SH-SY5Y (cell line): ENCODE data around the gene SLC9A4.

Experiments used
- GATA2 ChIP-seq: IDR thresholded peaks from 2 replicates; pipeline ENCODE4 v1.6.1; 2011; ENCODE audit warnings: mild to moderate bottlenecking, low read depth, low read length
- GATA3 ChIP-seq: IDR thresholded peaks from 2 replicates; pipeline ENCODE4 v1.6.1; 2011; ENCODE audit warnings: low read depth, mild to moderate bottlenecking, low read length, moderate library complexity

The SLC9A4 gene

GRCh38 chr2:102499558-102499957, 26.5 kb downstream of the SLC9A4 start:
- TF ChIP-seq GATA2 (no peak), GATA3 (no peak)

DNA sequence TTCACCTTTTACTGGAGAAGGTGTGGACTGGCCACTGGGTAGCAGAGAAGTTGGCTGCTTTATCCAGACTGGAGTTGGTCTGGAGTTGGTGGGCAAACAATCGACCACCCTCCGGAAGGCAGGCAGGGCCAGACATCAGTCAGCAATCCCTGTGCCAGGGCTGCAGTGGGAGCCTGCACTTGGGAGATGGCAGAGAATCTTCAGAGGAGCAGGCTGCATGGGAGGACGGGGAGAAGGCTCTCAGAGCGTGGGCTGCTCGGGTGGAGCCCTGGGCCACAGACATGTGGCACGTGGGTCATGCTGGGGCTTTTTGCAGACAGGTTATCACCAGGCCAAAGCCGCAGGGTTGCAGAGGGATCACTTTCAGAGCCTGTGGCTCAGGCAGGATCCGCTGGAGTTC, 29.6 kb downstream of the SLC9A4 start:
- no peak for TF ChIP-seq GATA2
- no peak for TF ChIP-seq GATA3

- TF ChIP-seq GATA3 (no peak), GATA2 (no peak)
Measured at GRCh38 chr2:102504833-102505232, 31.8 kb downstream of the SLC9A4 start.

GRCh38 chr2:102505290-102505689, 32.3 kb downstream of the SLC9A4 start:
- TF ChIP-seq GATA2 (no peak), GATA3 (no peak)

DNA sequence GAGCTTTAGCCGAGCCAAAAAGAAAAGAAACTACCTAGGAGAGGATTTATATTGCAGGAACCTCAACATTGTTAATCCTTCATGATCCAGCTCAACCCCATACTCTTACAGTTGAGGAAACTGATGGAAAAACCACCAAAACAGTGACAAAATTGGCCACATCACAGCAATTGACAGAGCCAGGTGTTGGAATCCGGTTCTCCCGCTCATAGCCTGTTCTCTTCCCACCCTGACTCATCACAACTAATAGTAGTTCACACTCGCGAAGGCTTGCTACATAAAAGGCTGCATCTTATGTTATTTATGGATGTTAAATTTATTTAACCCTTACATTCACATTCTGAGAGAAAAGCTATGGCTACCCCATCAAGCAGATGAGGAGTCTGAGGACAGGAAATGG, 33.7 kb downstream of the SLC9A4 start:
- TF ChIP-seq GATA2 = no peak
- TF ChIP-seq GATA3 = no peak

DNA sequence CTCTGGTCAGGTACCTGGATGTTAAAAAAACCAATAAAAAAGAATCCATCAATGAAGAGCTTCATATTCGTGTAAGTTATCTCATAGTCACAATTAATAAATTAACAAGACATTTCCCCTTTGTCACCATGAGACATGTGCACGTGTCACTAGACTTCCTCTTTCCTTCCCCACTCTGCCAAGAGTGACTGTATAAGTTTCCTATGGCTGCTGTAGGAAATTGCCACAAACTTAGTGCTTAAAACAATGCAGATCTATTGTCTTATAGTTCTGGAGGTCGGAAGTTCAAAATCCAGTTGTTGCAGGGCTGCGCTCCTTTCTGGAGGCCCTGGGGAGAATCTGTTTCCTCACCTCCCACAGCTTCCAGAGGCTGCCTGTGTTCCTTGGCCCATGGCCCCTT, 35.8 kb downstream of the SLC9A4 start:
- TF ChIP-seq GATA3 (no peak), GATA2 (no peak)

GRCh38 chr2:102509749-102510148, 36.7 kb downstream of the SLC9A4 start:
- TF ChIP-seq GATA3 (no peak), GATA2 (no peak)

DNA sequence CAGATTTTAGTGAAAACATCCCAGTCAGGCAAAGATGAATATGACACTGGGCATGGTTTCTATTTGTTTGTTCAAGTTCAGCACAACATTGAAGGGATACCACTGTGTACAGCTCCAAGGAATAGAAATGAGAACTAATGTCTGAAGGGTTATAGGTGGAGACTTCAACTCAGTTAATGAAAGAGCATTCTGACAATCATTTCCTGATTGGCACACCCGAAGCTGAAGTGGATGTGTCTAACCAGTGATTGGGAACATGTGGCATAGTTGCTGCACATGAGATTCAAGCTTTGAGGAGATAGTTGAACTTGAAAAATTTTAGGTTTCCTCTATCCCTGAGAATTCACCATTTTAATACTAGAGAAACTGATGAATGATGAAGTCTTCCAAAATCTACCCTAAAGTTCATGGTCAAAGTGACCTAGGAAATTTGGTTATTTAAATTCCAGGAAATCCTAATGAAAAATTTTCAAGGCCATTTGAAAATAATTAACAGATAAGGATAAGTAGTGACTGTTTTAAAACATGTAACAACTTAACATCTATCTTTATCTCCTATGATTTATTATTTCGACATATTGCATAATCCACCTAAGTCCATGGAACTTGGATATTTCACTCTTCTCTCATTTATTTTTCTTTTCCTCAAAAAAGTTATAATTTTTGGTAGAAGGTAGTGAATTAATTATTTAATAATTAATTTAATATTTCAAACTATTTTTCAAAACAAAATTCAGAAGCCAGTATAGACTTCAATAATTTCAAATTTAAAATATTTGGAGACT, 38.0 kb downstream of the SLC9A4 start:
- TF ChIP-seq GATA3 (no peak), GATA2 (no peak)

DNA sequence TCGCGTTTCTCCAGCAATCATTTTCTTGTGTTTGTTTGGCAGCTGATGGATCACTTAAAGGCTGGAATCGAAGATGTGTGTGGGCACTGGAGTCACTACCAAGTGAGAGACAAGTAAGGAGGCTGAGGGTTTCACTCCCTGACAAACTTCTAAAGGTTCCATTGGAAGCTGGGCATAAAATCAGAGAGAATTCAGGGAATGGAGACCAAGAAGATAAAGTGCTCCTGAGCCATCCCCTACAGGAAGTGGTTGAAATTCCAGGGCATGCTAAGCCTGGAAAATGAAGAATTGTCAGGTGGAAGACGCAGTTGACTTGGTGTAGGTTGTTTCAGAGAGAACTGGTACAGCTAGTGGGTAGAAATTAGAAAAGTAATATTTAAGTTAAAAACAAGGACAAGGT, 39.1 kb downstream of the SLC9A4 start:
- no peak for TF ChIP-seq GATA3
- no peak for TF ChIP-seq GATA2

DNA sequence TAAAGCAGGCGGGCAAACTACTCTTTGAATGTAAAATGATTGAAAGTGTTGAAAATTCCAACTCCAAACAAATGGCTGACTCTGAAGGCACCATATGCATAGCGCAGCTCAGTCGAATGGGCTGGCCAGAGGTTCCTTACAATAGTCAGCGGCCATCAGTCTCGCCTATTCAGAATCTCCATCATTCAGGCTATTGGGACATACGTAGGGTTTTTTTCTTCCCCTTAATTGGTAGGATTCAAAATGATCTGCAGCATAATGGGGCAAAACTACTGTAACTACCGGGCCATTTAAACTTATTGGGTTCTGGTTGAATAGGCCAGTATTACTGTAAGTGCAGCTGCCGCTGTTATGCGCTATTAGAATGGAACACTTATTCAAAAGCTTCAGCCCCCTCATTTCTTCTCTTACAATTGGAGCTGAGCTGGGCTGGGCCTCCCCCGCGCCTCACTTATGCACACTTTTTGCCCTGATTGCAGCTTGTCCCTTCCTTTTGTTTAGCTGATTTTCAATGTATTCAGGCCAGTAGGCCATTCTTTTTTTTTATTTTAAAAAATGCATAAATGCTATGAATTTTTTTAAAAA, 40.4 kb downstream of the SLC9A4 start:
- TF ChIP-seq GATA3 = no peak
- no peak for TF ChIP-seq GATA2

GRCh38 chr2:102514061-102514785, 41.2 kb downstream of the SLC9A4 start:
- no peak for TF ChIP-seq GATA2
- TF ChIP-seq GATA3 = no peak

- TF ChIP-seq GATA2 = no peak
- no peak for TF ChIP-seq GATA3
Measured at GRCh38 chr2:102515851-102516250, 42.8 kb downstream of the SLC9A4 start.

DNA sequence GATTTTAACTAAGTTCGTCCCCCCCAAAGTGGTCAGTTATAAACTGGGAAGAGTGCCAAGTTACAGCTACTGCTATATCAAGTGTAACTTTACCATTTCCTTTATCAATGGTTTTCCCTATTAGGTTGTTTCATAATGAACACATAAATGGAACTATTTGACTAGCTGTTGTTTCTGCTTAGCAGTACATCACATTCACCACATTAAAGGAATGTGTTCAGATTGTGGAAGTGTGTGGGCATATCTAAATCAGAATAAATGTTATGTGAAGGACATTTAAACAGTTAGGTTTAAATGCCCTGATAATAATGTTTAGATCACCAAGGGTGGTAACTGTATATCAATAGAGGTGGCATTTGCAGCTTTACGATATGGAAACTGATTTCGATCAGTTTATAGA, 45.1 kb downstream of the SLC9A4 start:
- TF ChIP-seq GATA2 (no peak), GATA3 (no peak)

DNA sequence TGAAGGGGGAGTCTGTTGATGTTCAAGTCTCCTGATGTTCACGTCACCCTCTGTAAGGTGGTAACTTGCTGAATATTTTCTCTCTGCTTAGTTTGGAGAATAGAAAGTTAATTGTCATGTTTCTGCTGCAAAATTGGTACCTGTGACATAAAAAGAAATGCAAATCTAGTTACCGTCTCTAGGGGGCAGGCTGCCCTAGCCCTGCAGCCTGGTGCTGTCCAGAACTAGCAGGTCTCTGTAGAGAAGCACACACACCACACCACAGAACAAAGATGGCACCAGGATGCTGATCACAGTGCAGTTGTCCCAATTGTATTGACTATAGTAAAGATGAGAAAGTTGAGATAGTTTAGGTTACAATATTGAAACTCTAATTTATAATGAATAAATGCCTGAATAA, 47.0 kb downstream of the SLC9A4 start:
- TF ChIP-seq GATA3 (no peak), GATA2 (no peak)

GRCh38 chr2:102520801-102521200, 47.8 kb downstream of the SLC9A4 start:
- TF ChIP-seq GATA2 (no peak), GATA3 (no peak)
